ENCODE results near the gene SSTR5. TPM values are rescaled to one million over a fixed set of nuclear protein-coding genes. Genes with fewer than 3 reads are reported as not detected.

The SSTR5 gene
- total and polyA plus RNA-seq, 2 of the 4 experiments (the other 2 are of a cell fraction): not detected

DNA sequence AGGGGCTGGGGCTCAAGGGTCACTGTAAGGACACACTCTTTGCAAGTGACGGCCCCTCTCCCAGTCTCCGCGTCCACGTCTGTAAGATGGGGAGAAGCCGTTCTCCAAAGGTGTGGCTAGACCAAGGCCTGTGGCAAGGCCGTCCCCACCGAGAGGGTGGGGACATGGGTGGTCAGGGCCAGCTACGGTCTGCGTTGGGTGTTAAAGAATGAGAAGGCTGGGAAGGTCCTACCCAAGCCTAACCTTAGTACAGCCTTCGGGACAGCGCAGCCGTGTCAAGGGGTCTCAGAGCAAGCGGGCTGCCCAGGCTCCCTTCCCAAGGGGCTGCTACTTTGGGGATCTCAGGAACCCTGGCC is 21.6 kb downstream of the SSTR5 start:
- Histone ChIP-seq H3K9me1 (ENCODE audit: insufficient read depth, low read length) (no peaks in the 10 kb centered on the region), H2AK5ac (ENCODE audit: low read depth, low read length) (no peak overlapping the region), H3K27me3 (ENCODE audit: control insufficient read depth, insufficient read depth, low read length) (peaks cover 9% of the 10 kb centered on the region), H4K20me1 (ENCODE audit: insufficient read depth, low read length) (no peaks in the 10 kb centered on the region), H4K5ac (ENCODE audit: low read depth, low read length) (no peak overlapping the region), H3K4me1 (ENCODE audit: control insufficient read depth, insufficient read depth, low read length) (no peaks in the 10 kb centered on the region), H3K4me3 (ENCODE audit: insufficient read depth, low read depth, low read length) (no peak overlapping the region), H2AFZ (replicated peaks; ENCODE audit: low read length, poor library complexity) (no peak overlapping the region), H4K8ac (ENCODE audit: low read depth in 2 of 2, low read length in 2 of 2) (no peak overlapping the region), H3K27ac (ENCODE audit: insufficient read depth, low read length) (no peak overlapping the region), H3K4ac (ENCODE audit: low read depth, low read length) (no peak overlapping the region), H3K56ac (ENCODE audit: extremely low read depth, insufficient read depth, low read length) (no peak overlapping the region), H3K9ac (ENCODE audit: low read depth, low read length) (no peak overlapping the region), H2BK20ac (ENCODE audit: low read depth, low read length) (no peak overlapping the region), H3K18ac (ENCODE audit: low read depth, low read length) (no peak overlapping the region), H2BK15ac (ENCODE audit: low read depth, low read length) (no peak overlapping the region), H3K9me3 (ENCODE audit: control insufficient read depth, insufficient read depth, low read length) (no peaks in the 10 kb centered on the region), H2BK5ac (ENCODE audit: low read depth, low read length, poor library complexity, severe bottlenecking) (no peak overlapping the region), H2AK9ac (replicated peaks; ENCODE audit: low read depth, low read length, poor library complexity) (no peak overlapping the region), H3K36me3 (ENCODE audit: control insufficient read depth, insufficient read depth, low read length) (no peaks in the 10 kb centered on the region), H2BK120ac (ENCODE audit: low read depth, low read length) (no peak overlapping the region), H3K23ac (ENCODE audit: low read depth, low read length) (no peak overlapping the region), H3K79me1 (ENCODE audit: low read depth in 1 of 2, low read length in 2 of 2) (no peaks in the 10 kb centered on the region), H3K4me2 (ENCODE audit: low read depth, low read length) (no peak overlapping the region), H3K14ac (replicated peaks; ENCODE audit: low read depth, low read length) (no peak overlapping the region), H4K91ac (ENCODE audit: insufficient read depth, low read depth, low read length) (no peak overlapping the region)
- ATAC-seq (ENCODE audit: low read depth): no peak
- in situ Hi-C loops (cut with MboI; ENCODE audit: low sequenced_read_pairs): no loop called here
- dilution Hi-C loops (cut with HindIII; ENCODE audit: low sequenced_read_pairs, unreplicated experiment): no loop called here
- POLR2A ChIA-PET (ENCODE audit: unreplicated experiment): no interaction called here
- no peak for DNase-seq
- 80% methylated on average over 1 of the region's 13 CpGs; no CpG with 5 or more reads in 1 of the 2 experiments for WGBS, 2 experiments (ENCODE audit: extremely low coverage in 2 of 2, insufficient read length in 1 of 2)
- TF ChIP-seq MXI1 (IDR thresholded peaks at IDR 0.05; ENCODE audit: borderline replicate concordance, low read depth, low read length) (no peak), CHD1 (IDR thresholded peaks at IDR 0.05; ENCODE audit: low read depth, low read length) (no peak), MAFK (IDR thresholded peaks at IDR 0.05; ENCODE audit: low read depth, low read length) (no peak), CEBPB (IDR thresholded peaks at IDR 0.05; ENCODE audit: low read depth, low read length) (no peak), NFE2L2 (IDR thresholded peaks at IDR 0.05; ENCODE audit: low read depth, low read length) (no peak), FOS (IDR thresholded peaks at IDR 0.05; ENCODE audit: low read depth, low read length) (no peak), BHLHE40 (IDR thresholded peaks at IDR 0.05; ENCODE audit: low read depth, low read length) (no peak)
- TF ChIP-seq, protein P1, sequence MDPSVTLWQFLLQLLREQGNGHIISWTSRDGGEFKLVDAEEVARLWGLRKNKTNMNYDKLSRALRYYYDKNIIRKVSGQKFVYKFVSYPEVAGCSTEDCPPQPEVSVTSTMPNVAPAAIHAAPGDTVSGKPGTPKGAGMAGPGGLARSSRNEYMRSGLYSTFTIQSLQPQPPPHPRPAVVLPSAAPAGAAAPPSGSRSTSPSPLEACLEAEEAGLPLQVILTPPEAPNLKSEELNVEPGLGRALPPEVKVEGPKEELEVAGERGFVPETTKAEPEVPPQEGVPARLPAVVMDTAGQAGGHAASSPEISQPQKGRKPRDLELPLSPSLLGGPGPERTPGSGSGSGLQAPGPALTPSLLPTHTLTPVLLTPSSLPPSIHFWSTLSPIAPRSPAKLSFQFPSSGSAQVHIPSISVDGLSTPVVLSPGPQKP (IDR thresholded peaks at IDR 0.05; ENCODE audit: borderline replicate concordance, low read depth, low read length): no peak
- no TSS peak for BruUV-seq (replicated peaks)
- CTCF ChIA-PET: no interaction called here
- intact Hi-C loops (cut with micrococcal nuclease): no loop called here

Measured in IMR-90 (cell line).